ENCODE measurements around the gene TSPAN16. TPM values are rescaled to one million over a fixed set of nuclear protein-coding genes. Genes with fewer than 3 reads are reported as not detected.
A peak's percentile ranks its signal among the peaks of the same experiment; 100 is the strongest.

Gene TSPAN16
- total RNA-seq, 3 donors from 2014 or later: not detected

DNA sequence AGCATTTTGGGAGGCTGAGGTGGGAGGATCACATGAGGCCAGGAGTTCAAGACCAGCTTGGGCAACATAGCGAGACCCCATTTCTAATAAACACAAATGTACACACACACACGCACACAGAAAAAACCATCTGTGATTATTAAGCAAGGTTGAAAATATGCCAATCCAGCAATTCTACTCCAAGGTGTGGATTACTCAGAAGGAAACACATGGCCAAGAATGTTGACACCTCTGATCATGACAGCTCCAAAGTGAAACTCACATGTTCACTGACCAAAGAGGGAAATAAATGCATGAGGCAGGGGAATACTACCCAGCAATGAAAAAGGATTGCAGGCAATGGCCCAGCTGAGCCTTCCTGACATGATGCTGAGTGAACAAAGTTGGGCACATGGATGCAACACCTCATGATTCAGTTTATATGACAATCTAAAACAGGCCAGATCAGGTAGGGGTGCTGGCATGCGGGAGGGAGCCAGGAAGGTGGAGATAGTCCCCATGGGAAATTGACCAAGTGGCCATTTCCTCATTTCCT is 38.0 kb upstream of the TSPAN16 start:
- TF ChIP-seq, protein P1, sequence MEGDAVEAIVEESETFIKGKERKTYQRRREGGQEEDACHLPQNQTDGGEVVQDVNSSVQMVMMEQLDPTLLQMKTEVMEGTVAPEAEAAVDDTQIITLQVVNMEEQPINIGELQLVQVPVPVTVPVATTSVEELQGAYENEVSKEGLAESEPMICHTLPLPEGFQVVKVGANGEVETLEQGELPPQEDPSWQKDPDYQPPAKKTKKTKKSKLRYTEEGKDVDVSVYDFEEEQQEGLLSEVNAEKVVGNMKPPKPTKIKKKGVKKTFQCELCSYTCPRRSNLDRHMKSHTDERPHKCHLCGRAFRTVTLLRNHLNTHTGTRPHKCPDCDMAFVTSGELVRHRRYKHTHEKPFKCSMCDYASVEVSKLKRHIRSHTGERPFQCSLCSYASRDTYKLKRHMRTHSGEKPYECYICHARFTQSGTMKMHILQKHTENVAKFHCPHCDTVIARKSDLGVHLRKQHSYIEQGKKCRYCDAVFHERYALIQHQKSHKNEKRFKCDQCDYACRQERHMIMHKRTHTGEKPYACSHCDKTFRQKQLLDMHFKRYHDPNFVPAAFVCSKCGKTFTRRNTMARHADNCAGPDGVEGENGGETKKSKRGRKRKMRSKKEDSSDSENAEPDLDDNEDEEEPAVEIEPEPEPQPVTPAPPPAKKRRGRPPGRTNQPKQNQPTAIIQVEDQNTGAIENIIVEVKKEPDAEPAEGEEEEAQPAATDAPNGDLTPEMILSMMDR (IDR thresholded peaks at IDR 0.05): no peak
- DNase-seq: no peak
- no peak overlapping the region for H3K4me3 ChIP-seq

DNA sequence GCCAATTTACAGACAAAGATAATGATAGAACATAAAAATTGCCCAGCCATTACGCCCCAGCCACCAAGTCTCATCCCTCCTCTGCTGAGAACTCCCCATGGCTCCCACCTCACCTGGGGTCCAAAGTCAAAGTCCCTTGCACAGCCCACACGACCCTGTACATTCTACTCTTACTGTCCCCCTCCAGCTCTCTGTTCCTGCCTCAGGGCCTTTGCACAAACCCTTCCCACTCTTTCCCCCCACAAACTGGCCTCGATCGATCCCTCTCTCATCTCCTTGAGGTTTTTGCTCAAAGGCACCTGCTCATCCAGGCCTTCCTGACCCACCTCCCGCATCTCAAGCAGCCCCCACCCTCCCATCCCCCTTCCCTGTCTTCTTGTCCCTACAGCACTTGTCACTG is 35.0 kb upstream of the TSPAN16 start:
- TF ChIP-seq, protein P1 (IDR thresholded peaks at IDR 0.05): no peak
- Histone ChIP-seq H3K4me1 (ENCODE audit: low read depth) (peaks cover 19% of the 10 kb centered on the region), H3K9me3 (no peaks in the 10 kb centered on the region), H3K36me3 (ENCODE audit: low read depth) (no peaks in the 10 kb centered on the region), H3K4me3 (no peak overlapping the region)
- intact Hi-C loops (cut with DNase I, micrococcal nuclease): no loop called here
- no peak for ATAC-seq
- DNase-seq: no peak

More for the DNA sequence above, 38.0 kb upstream of the TSPAN16 start:
- intact Hi-C loops (cut with DNase I, micrococcal nuclease): no loop called here
- peaks cover 4% of the 10 kb centered on the region for H3K4me1 ChIP-seq (ENCODE audit: low read depth)
- no peaks in the 10 kb centered on the region for H3K9me3 ChIP-seq
- H3K36me3 ChIP-seq (ENCODE audit: low read depth): no peaks in the 10 kb centered on the region
- ATAC-seq: no peak

DNA sequence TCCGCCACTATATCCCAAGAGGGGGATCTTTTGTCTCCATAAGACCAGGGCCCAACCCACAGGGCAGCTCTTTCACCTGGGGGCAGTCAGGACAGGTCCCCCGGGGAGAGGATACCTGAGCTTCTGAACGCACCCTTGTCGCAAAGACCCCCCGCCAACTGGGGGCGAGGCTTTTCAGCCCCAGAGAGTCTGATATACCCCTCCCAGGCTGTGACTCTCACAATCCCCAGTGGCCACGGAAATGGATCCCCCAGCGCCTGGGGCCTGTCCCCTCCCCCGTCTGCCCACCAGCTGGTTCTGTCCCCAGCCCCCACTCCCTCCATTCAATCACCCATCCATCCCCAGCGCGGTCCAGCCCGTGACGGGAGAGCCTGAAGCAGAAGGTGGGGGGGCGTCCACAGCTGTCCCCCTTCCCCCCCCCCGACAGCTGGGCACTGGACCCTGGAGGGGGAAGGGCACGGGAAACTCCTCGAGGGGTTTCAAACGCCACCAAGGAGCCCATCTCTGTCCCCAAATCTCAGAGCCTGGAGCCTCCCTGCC is 34.5 kb upstream of the TSPAN16 start:
- TF ChIP-seq, protein P1 (IDR thresholded peaks at IDR 0.05): no peak
- peaks cover 24% of the 10 kb centered on the region for H3K4me1 ChIP-seq (ENCODE audit: low read depth)
- peak overlapping the region; percentile 54 for H3K4me3 ChIP-seq
- H3K9me3 ChIP-seq: no peaks in the 10 kb centered on the region
- no peaks in the 10 kb centered on the region for H3K36me3 ChIP-seq (ENCODE audit: low read depth)
- intact Hi-C loops (cut with DNase I, micrococcal nuclease): no loop called here
- ATAC-seq (no peak), DNase-seq (peak in 2 of 3 donors; percentile 24 to 56)

DNA sequence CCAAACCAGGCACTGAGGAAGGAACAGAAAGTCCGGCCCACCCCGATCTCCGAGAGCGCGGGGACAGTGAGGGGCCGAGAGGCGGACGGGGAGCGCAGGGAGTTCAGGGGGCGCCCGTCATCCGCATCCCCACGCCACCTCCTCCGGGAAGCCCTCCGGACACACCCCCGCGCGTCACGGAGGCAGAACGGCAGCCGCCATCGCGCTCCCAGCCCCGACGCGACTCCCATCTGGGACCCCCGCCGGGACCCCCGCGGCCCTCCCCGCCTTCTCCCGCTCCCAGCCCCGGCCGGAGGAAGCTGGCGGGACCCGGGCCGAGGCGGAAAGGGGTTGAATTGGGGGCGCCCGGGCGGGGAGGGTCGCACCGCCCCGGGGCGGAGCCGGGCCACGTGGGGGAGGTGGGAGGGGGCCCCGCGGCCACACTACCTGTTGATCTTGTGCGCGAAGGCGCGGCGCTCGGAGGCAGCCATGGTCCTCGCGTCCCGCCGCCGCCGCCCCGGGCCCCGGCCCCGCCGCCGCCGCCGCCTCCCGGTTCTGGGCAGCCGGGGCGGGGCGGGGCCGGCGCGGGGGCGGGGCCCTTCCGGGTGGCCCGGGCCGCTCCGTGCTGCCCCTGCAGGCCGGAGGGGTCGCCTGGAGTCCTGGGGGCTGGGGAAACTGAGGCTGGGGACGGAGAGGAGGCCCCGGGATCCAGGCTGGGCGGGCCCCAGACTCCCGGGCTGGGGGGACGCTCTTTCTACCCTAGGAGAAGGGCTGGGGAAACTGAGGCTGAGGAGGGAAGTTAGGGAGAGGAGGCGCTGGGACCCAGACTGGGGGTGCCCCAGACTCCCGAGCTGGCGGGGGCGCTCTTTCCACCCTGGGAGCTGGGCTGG is 33.8 kb upstream of the TSPAN16 start, which contains the start of gene DOCK6:
Gene DOCK6, minus strand, starts transcription at position 554 of the 869 bp plus-strand sequence. Its CDS starts 84 bp downstream, at position 470.
- TF ChIP-seq, protein P1 (IDR thresholded peaks at IDR 0.05): no peak
- Histone ChIP-seq H3K9me3 (no peaks in the 10 kb centered on the region), H3K4me3 (peak within 1 kb of the TSS; percentile 54), H3K36me3 (ENCODE audit: low read depth) (no peaks in the 10 kb centered on the region), H3K4me1 (ENCODE audit: low read depth) (peaks cover 26% of the 10 kb centered on the region)
- ATAC-seq (peak; percentile 39), DNase-seq (peak; percentile 65 to 75 (median 74))
- intact Hi-C loops (cut with DNase I, micrococcal nuclease): no loop called here

DNA sequence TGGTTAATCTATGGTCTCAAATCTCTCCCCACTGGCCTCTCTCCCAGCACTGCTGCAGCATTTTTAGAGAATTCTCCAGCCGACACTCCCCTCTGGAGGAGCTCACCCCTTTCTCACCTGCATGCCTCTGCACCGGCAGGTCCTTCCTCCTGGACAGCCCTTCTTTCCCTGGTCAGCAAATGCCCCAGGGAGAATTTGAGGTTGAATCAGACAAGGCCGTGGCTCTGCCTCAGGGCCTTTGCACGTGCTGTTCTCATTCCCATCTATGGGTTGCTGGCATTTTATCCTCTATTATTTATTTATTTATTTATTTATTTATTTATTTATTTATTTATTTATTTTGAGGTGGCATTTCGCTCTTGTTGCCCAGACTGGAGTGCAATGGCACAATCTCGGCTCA is 32.2 kb upstream of the TSPAN16 start:
- intact Hi-C loops (cut with DNase I, micrococcal nuclease): no loop called here
- Histone ChIP-seq H3K36me3 (ENCODE audit: low read depth) (no peaks in the 10 kb centered on the region), H3K9me3 (no peaks in the 10 kb centered on the region), H3K4me1 (ENCODE audit: low read depth) (peaks cover 26% of the 10 kb centered on the region), H3K4me3 (no peak overlapping the region)
- ATAC-seq (no peak), DNase-seq (no peak)
- TF ChIP-seq, protein P1 (IDR thresholded peaks at IDR 0.05): no peak

All from mucosa of descending colon (tissue), 3 donors.